HepG2 (cell line): ENCODE data around the gene NOTCH3. TPM values are rescaled to one million over a fixed set of nuclear protein-coding genes. Genes with fewer than 3 reads are reported as not detected.

Experiments used
- ATAC-seq: fragments of 200-7000 bp; cut with Tn5 transposase; 3 replicates; pipeline ENCODE4 v1.9.1; 2020; ENCODE audit warnings: mild to moderate bottlenecking, moderate library complexity
- BruUV-seq: library from RNA; stranded (reverse); fragments of 400-500 nt; replicated peaks from 2 replicates; lab custom pipeline; 2021; lab: Mats Ljungman, UMichigan
- CTCF ChIA-PET: fragments of 300-600 bp; formaldehyde crosslinking; extraction: SDS; loops from one replicate; lab custom pipeline; 2021; ENCODE audit warnings: low total read pairs, inconsistent platforms, low intra/inter-chr PET ratio; lab: Yijun Ruan, JAX
- POLR2A ChIA-PET: fragments of 350-600 bp; sonication (Branson Sonifier 250); formaldehyde crosslinking; loops from one replicate; lab custom pipeline; 2020; ENCODE audit warnings: antibody characterized with exemption, inconsistent platforms; lab: Yijun Ruan, JAX
- DNase-seq: peaks from one replicate; pipeline ENCODE4 v3.0.0-alpha.2; 2015; ENCODE audit warnings: low spot score
- FAIRE-seq: peaks from 3 replicates; lab custom pipeline; 2011; peaks lifted over from hg19 to GRCh38; lab: Jason Lieb, UNC
- H2AFZ ChIP-seq: one replicate; pipeline ENCODE4 v1.6.1; 2011; ENCODE audit warnings: low read length, inconsistent platforms
- H3K27ac ChIP-seq: fragments of 300-600 bp; 3 replicates; pipeline ENCODE4 v1.8.0; 2011; ENCODE audit warnings: mixed run types, mild to moderate bottlenecking, mixed read lengths, low read length, inconsistent platforms; ENCODE audit not compliant: insufficient read depth; ENCODE audit errors: extremely low read length
- H3K27me3 ChIP-seq, 2 experiments: fragments of 200-600 bp in 1 of 2; 2 replicates in 1 of 2; 3 replicates in 1 of 2; pipeline versions ENCODE4 v1.6.0 to v1.8.0; 2011; ENCODE audit warnings: low read length in 2 of 2, mild to moderate bottlenecking in 2 of 2, moderate library complexity in 2 of 2, inconsistent platforms in 1 of 2; ENCODE audit not compliant: insufficient read depth in 2 of 2, control insufficient read depth in 1 of 2
- H3K36me3 ChIP-seq, 2 experiments: fragments of 200-600 bp in 1 of 2; replicated peaks in 1 of 2; 2 replicates in 1 of 2; 3 replicates in 1 of 2; pipeline versions ENCODE4 v1.5.1 to v1.8.0; 2011; ENCODE audit warnings: low read length in 2 of 2, inconsistent platforms in 1 of 2; ENCODE audit not compliant: insufficient read depth in 2 of 2, control insufficient read depth in 1 of 2
- H3K4me1 ChIP-seq: 2 replicates; pipeline ENCODE4 v1.5.1; 2012; ENCODE audit warnings: low read length, inconsistent platforms; ENCODE audit not compliant: insufficient read depth
- H3K4me2 ChIP-seq: 2 replicates; pipeline ENCODE4 v1.6.0; 2011; ENCODE audit warnings: low read depth, low read length, inconsistent platforms
- H3K4me3 ChIP-seq, 3 experiments: fragments of 200-600 bp in 1 of 3; sonication (generic), shearing (Covaris generic) in 1 of 3; replicated peaks in 1 of 3; 2 replicates each; pipeline ENCODE4 v1.5.1; 2011 to 2016; ENCODE audit warnings: low read length in 3 of 3, inconsistent platforms in 2 of 3, low read depth in 2 of 3, mild to moderate bottlenecking in 2 of 3, control low read depth in 1 of 3, mixed read lengths in 1 of 3; ENCODE audit not compliant: insufficient read depth in 1 of 3
- H3K79me2 ChIP-seq: one replicate; pipeline ENCODE4 v1.6.1; 2011; ENCODE audit warnings: low read length, inconsistent platforms; ENCODE audit not compliant: insufficient read depth
- H3K9ac ChIP-seq: 2 replicates; pipeline ENCODE4 v1.6.0; 2011; ENCODE audit warnings: mild to moderate bottlenecking, low read depth, low read length, inconsistent platforms; ENCODE audit not compliant: insufficient read depth
- H3K9me3 ChIP-seq: 2 replicates; pipeline ENCODE4 v1.5.1; 2012; ENCODE audit warnings: mild to moderate bottlenecking, low read length
- H4K20me1 ChIP-seq: 2 replicates; pipeline ENCODE4 v1.6.0; 2011; ENCODE audit warnings: inconsistent platforms, mild to moderate bottlenecking, low read length, moderate library complexity; ENCODE audit not compliant: insufficient read depth
- NFYB ChIP-seq: sonication (generic); formaldehyde crosslinking; IDR thresholded peaks from 2 replicates; pipeline ENCODE4 v1.4.0; 2020; ENCODE audit warnings: missing genetic modification reagents
- NFYC ChIP-seq: IDR thresholded peaks from 2 replicates; pipeline ENCODE4 v1.6.1; 2016; ENCODE audit warnings: missing genetic modification reagents, missing compliant biosample characterization
- SIX4 ChIP-seq: sonication (generic); formaldehyde crosslinking; IDR thresholded peaks from 2 replicates; pipeline ENCODE4 v1.4.0; 2020; ENCODE audit warnings: missing genetic modification reagents
- WGBS: methylation state at CpG from one replicate; pipeline ENCODE4 v1.1.6; 2017; ENCODE audit warnings: low lambda C conversion rate; 5-methylcytosine and 5-hydroxymethylcytosine counted together
- in situ Hi-C: cut with HindIII; loops from 2 replicates; pipeline ENCODE4 v1.10.0; 2017; ENCODE audit warnings: low pct_unique_long_range_greater_than_20kb; ENCODE audit not compliant: extremely low pct_ligation_motif_present
- intact Hi-C: fragments of 100-400 bp; cut with micrococcal nuclease; formaldehyde crosslinking; loops from one replicate; pipeline ENCODE4 v1.10.0; 2022; ENCODE audit not compliant: unreplicated experiment
- polyA plus RNA-seq, 8 experiments: library from polyadenylated mRNA; depleted of rRNA in 3 of 8; stranded (reverse) in 7 of 8; unstranded in 1 of 8; fragments of >200 nt; fragmentation: Illumina TruSeq in 4 of 8; extraction: Trizol in 4 of 8; gene quantifications; 2 replicates each; pipeline versions ENCODE4 v1.2.1 to v1.2.3, GENCODE V29; 2011 to 2016; ENCODE audit warnings: low read depth in 4 of 8, missing spikeins in 1 of 8, mixed read lengths in 1 of 8; ENCODE audit not compliant: insufficient read depth in 1 of 8
- total RNA-seq, 5 experiments: library from RNA; depleted of rRNA; stranded (reverse); fragments of >200 nt; fragmentation: Illumina TruSeq; extraction: Trizol; gene quantifications; 2 replicates each; pipeline ENCODE4 v1.2.3, GENCODE V29; 2016; ENCODE audit warnings: low read depth in 1 of 5
- TF ChIP-seq, protein P1 (sequence below): sonication (generic); formaldehyde crosslinking; IDR thresholded peaks from 2 replicates; pipeline ENCODE4 v1.8.0; 2022; ENCODE audit warnings: mild to moderate bottlenecking, missing genetic modification reagents
- TF ChIP-seq, protein P2 (sequence below), 2 experiments: sonication (generic) in 1 of 2; formaldehyde crosslinking in 1 of 2; IDR thresholded peaks; 2 replicates each; pipeline versions ENCODE4 v1.5.1 to v1.6.1; 2011 to 2020; ENCODE audit warnings: borderline replicate concordance in 1 of 2, low read depth in 1 of 2, low read length in 1 of 2, mild to moderate bottlenecking in 1 of 2, missing genetic modification reagents in 1 of 2, moderate library complexity in 1 of 2

NOTCH3 gene
- total and polyA plus RNA-seq, 2 of the 13 experiments (the other 11 are each of a cell fraction or from before 2014, with no cell fraction given): 0.09 to 0.28 TPM

DNA sequence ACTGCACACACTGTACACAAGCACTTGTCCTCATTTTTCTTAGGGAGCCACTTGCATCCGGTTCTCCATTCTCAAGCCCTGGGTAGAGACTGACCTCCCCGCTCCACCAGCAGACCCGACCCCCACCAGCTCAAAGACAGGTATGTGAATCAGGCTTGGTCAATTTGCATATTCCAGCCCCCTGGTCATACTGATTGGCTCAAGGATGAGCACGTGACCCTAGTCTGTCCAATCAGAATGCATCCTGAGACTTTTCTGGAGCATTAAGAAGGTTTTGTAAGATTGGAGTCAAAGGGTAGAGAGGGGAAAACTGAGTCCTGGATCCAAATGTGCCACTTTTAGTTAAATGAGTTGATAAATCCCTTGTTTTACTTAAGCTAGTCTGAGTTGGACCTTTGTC, 34.1 kb downstream of the NOTCH3 start:
- in situ Hi-C loops: no loop called here
- no peak for FAIRE-seq

More for the DNA sequence above, 34.1 kb downstream of the NOTCH3 start:
- intact Hi-C loops: no loop called here
- no TSS peak for BruUV-seq
- Histone ChIP-seq H4K20me1 (no peaks in the 10 kb centered on the region; the same call in 1 of the 2 replicates), H3K27me3 (no peaks in the 10 kb centered on the region), H3K4me2 (0 out of 2 replicates have a peak overlapping the region, but pooled peaks have one; percentile 41), H3K79me2 (no peaks in the 10 kb centered on the region), H3K9ac (no peak overlapping the region), H3K36me3 (no peaks in the 10 kb centered on the region), H3K4me3 (no peak overlapping the region), H3K4me1 (peaks cover 39% of the 10 kb centered on the region), H3K9me3 (peaks cover 21% of the 10 kb centered on the region), H2AFZ (no peak overlapping the region), H3K27ac (no peak overlapping the region)
- DNase-seq (no peak), ATAC-seq (no peak; the same call in 2 of the 3 replicates)
- CTCF ChIA-PET: no interaction called here
- POLR2A ChIA-PET: no interaction called here
- 61% methylated on average over 4 of the region's 4 CpGs for WGBS
- peak; percentile 62 for TF ChIP-seq NFYC (CRISPR knock-in tag)
- no peak for TF ChIP-seq SIX4 (CRISPR knock-in tag)
- TF ChIP-seq NFYB: peak; percentile 66
- TF ChIP-seq, protein P1, sequence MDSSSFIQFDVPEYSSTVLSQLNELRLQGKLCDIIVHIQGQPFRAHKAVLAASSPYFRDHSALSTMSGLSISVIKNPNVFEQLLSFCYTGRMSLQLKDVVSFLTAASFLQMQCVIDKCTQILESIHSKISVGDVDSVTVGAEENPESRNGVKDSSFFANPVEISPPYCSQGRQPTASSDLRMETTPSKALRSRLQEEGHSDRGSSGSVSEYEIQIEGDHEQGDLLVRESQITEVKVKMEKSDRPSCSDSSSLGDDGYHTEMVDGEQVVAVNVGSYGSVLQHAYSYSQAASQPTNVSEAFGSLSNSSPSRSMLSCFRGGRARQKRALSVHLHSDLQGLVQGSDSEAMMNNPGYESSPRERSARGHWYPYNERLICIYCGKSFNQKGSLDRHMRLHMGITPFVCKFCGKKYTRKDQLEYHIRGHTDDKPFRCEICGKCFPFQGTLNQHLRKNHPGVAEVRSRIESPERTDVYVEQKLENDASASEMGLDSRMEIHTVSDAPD (CRISPR knock-in tag): no peak
- TF ChIP-seq, protein P2, sequence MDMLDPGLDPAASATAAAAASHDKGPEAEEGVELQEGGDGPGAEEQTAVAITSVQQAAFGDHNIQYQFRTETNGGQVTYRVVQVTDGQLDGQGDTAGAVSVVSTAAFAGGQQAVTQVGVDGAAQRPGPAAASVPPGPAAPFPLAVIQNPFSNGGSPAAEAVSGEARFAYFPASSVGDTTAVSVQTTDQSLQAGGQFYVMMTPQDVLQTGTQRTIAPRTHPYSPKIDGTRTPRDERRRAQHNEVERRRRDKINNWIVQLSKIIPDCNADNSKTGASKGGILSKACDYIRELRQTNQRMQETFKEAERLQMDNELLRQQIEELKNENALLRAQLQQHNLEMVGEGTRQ (IDR thresholded peaks at IDR 0.05; ENCODE audit: low read depth, low read length): no peak
- TF ChIP-seq, protein P2 (CRISPR knock-in tag; IDR thresholded peaks at IDR 0.05; ENCODE audit: borderline replicate concordance): peak; percentile 52; the same call in 1 of the 2 replicates
